NCI-H187 treated with DMSO at 0.1 percent for 48 hours (cell line): ENCODE measurements around the gene FOXM1.
A peak's percentile ranks its signal among the peaks of the same experiment; 100 is the strongest.

Experiments
- DNase-seq: peaks from one replicate; lab custom pipeline; 2025; lab: John Stamatoyannopoulos, UW

FOXM1 gene

DNA sequence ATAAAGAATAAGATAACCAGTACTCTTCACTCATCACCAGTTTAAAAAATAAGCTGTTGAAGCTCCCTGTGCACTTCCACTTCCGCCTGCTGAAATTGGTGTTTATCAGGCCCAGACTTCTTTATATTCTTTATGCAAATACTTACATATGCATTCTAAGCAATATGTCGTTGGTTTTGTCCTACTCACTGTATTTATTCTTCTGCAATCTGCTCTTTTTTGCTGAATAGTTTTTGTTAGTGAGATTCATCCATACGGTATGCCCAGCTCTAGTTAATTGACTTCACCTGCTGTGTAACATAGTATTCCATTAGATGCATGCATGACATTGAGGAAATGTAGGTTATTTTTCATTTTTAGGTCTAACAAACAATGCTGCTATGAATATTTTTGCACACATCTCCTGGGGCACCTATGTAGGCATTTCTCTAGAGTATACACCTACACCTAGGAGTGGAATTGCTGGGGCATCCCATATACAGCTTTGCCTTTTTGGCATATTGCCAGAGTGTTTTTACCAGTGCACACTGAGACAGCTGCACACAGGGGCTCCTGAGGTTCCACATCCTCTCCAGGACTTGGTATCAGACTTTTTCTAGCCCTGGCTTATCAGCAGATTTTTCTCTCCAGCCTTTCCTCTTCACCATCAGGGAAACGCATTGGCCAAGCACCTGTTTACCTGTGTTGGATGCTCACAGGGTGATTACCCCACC lies 41.1 kb downstream of the FOXM1 start:
- no peak for DNase-seq

DNA sequence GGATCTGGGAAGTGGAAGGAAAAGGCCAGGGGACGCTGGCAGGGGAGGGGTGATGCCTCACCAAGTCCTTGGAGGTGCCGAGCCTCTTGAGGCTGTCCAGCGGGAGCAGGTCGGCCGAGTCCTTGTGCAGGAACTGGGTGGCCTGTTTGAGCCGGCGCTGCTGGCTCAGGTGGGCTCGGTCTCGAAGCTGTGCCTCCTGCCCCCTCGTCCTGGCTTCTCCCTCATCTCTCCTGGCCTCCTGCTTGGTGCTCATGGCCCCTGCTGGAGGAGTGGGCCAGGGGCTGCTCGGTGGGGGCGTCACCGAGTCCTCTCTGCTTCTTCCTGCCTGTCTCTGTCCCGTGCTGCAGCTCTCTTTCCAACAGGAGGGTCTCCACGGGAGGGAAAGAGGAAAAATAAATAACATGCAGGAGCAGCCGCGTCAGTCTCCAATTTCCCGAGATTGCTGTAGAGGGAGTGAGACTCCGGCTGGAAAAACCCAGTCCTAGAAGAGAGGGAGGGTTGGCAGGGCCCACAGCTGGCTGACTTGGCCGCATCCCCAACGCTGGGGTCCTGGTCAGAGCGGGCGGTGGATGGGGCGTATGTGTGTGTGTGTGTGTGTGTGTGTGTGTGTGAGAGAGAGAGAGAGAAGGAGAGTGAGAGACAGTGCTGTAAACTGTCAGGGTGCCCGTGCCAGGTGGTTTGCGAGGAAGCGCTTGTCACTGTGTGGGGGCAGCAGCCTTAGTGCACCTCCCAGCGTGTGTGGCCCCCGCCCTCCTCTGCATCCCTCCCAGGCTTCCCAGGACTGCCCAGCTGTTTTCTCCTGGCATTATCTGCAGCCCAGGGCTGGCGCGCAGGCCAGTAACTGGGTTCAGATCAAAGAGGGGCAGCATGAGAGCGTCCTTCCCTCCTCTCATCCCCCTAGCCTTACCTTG lies 42.1 kb downstream of the FOXM1 start, which contains the start of gene NRIP2:
TSS of gene NRIP2 (minus strand) at position 455 of the 911 bp plus-strand sequence. CDS start at position 403, 52 bp downstream.
- DNase-seq, result no peak

- no peak for DNase-seq
Observed at GRCh38 chr12:2833810-2834209, 43.2 kb downstream of the FOXM1 start.

DNA sequence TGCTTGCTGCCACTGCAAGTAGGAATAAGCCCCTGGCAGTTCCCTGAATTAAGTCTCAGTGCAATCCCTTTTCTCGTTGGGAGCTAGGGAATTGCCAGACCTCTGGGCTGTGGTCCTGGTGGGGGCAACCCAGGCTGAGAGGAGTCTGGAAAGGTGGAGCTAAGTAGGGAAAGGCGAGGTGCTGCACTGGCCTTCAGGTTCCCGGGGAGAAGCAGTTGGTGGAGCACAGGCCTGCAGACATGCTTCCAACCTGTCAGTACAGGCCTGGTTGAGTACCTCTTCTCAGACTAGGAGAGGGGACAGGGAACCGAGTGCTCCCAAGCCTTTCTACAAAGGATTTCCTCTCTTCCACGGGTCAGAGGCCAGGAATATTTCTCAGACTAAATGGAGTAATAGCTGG lies 43.6 kb downstream of the FOXM1 start:
- no peak for DNase-seq

GRCh38 chr12:2832550-2833127 lies 44.3 kb downstream of the FOXM1 start:
- DNase-seq, result no peak

- no peak for DNase-seq
Observed at GRCh38 chr12:2829275-2829674, 47.7 kb downstream of the FOXM1 start.

- no peak for DNase-seq
Observed at GRCh38 chr12:2826721-2827515, 50.1 kb downstream of the FOXM1 start.

GRCh38 chr12:2826036-2826435 lies 50.9 kb downstream of the FOXM1 start:
- DNase-seq, result no peak

GRCh38 chr12:2825132-2825531 lies 51.8 kb downstream of the FOXM1 start:
- no peak for DNase-seq

- no peak for DNase-seq
Observed at GRCh38 chr12:2824541-2824940, 52.4 kb downstream of the FOXM1 start.

GRCh38 chr12:2823483-2823882 lies 53.5 kb downstream of the FOXM1 start:
- no peak for DNase-seq

- DNase-seq, result no peak
Observed at GRCh38 chr12:2820432-2820831, 56.5 kb downstream of the FOXM1 start.

GRCh38 chr12:2819810-2820209 lies 57.2 kb downstream of the FOXM1 start:
- no peak for DNase-seq

GRCh38 chr12:2813214-2814185 lies 63.5 kb downstream of the FOXM1 start:
- no peak for DNase-seq

- peak; percentile 97 for DNase-seq
Observed at GRCh38 chr12:2812290-2813213, 64.4 kb downstream of the FOXM1 start, which contains the start of gene ITFG2. Gene ITFG2, plus strand, starts transcription at chr12:2812668. Its CDS starts 93 bp downstream, at chr12:2812761.

DNA sequence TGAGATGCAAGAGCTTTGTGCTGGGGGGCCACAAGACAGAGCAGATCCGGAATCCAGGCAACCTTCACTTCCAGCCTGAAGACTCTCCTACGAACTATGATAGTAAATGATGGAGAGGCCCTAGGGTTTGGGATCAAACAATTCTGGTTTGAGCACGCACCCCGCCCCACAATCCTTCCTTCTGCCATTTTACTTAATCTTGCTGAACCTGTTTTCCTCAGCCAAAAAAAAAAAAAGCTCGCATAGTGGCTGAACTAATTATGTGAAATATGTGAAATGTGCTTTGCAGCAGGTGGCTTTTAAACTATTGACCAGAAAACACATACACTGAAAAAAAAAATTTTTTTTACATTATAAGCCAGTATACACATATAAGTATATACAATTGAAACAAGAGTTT lies 65.2 kb downstream of the FOXM1 start:
- DNase-seq, result no peak
